ENCODE results near the gene HMOX1.
A peak's percentile ranks its signal among the peaks of the same experiment; 100 is the strongest.

The HMOX1 gene

GRCh38 chr22:35380537-35381423 is at the start of gene HMOX1:
TSS of gene HMOX1 (plus strand) at chr22:35381096. CDS start at chr22:35381174, 78 bp downstream.
- DNase-seq: peak; percentile 42

- no peak for DNase-seq
Measured at GRCh38 chr22:35332278-35332677, 48.6 kb upstream of the HMOX1 start.

GRCh38 chr22:35333220-35333619 is 47.7 kb upstream of the HMOX1 start:
- DNase-seq: no peak

- DNase-seq: no peak
Measured at GRCh38 chr22:35334004-35334403, 46.9 kb upstream of the HMOX1 start.

- DNase-seq: no peak
Measured at GRCh38 chr22:35335468-35335867, 45.4 kb upstream of the HMOX1 start.

GRCh38 chr22:35335936-35336781 is 44.7 kb upstream of the HMOX1 start:
- DNase-seq: no peak

- no peak for DNase-seq
Measured at GRCh38 chr22:35337932-35338331, 43.0 kb upstream of the HMOX1 start.

- DNase-seq: no peak
Measured at GRCh38 chr22:35341090-35341874, 39.6 kb upstream of the HMOX1 start.

GRCh38 chr22:35342390-35342789 is 38.5 kb upstream of the HMOX1 start:
- DNase-seq: no peak

GRCh38 chr22:35343664-35344550 is 37.0 kb upstream of the HMOX1 start:
- DNase-seq: no peak

GRCh38 chr22:35344956-35345690 is 35.8 kb upstream of the HMOX1 start:
- no peak for DNase-seq

GRCh38 chr22:35345808-35346505 is 34.9 kb upstream of the HMOX1 start:
- no peak for DNase-seq

GRCh38 chr22:35346596-35347220 is 34.2 kb upstream of the HMOX1 start:
- DNase-seq: no peak

GRCh38 chr22:35347462-35347861 is 33.4 kb upstream of the HMOX1 start:
- no peak for DNase-seq

- no peak for DNase-seq
Measured at GRCh38 chr22:35348026-35348590, 32.8 kb upstream of the HMOX1 start.

- DNase-seq: no peak
Measured at GRCh38 chr22:35348703-35349102, 32.2 kb upstream of the HMOX1 start.

- DNase-seq: no peak
Measured at GRCh38 chr22:35349368-35349703, 31.6 kb upstream of the HMOX1 start.

- DNase-seq: no peak
Measured at GRCh38 chr22:35349704-35350538, 31.0 kb upstream of the HMOX1 start.
